ENCODE data around the gene CDH8.

DNA sequence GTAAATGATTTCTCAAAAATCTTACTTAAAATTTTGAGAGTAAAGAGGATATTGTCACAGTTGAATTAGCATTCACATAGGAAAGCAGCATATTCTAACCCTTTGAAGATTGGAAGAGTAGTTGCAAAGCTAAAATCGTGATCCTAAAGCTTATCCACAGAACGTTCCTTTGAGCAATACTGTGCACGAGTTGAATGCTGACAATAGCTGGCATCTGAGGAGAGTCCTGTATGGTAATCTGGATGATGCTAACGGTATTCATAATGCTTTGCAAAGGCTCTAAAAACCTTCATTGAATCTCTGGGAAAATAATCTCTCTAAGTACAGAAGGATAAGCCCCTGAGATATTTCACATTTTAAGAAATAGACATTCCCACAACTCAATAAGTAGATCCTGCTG is 354.6 kb downstream of the CDH8 start:
- TF ChIP-seq, protein P1, sequence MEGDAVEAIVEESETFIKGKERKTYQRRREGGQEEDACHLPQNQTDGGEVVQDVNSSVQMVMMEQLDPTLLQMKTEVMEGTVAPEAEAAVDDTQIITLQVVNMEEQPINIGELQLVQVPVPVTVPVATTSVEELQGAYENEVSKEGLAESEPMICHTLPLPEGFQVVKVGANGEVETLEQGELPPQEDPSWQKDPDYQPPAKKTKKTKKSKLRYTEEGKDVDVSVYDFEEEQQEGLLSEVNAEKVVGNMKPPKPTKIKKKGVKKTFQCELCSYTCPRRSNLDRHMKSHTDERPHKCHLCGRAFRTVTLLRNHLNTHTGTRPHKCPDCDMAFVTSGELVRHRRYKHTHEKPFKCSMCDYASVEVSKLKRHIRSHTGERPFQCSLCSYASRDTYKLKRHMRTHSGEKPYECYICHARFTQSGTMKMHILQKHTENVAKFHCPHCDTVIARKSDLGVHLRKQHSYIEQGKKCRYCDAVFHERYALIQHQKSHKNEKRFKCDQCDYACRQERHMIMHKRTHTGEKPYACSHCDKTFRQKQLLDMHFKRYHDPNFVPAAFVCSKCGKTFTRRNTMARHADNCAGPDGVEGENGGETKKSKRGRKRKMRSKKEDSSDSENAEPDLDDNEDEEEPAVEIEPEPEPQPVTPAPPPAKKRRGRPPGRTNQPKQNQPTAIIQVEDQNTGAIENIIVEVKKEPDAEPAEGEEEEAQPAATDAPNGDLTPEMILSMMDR (IDR thresholded peaks at IDR 0.05), result no peak
- TF ChIP-seq EZH2 (IDR thresholded peaks at IDR 0.05; ENCODE audit: borderline replicate concordance, insufficient read depth, low read depth, low read length, poor library complexity, severe bottlenecking), result no peak
